Measurements from ENCODE around the gene SNU13. TPM values are rescaled to one million over a fixed set of nuclear protein-coding genes. Genes with fewer than 3 reads are reported as not detected.

The SNU13 gene
- polyA plus RNA-seq, 1 donor from 2014 or later: 192 TPM

GRCh38 chr22:41696703-41697102 lies 8.0 kb upstream of the SNU13 start:
- Histone ChIP-seq H3K27ac (ENCODE audit: low read length) (no peak overlapping the region), H2AFZ (ENCODE audit: low read depth, low read length) (no peak overlapping the region), H3K4me2 (ENCODE audit: low read length) (no peak overlapping the region), H3K36me3 (ENCODE audit: insufficient read depth, low read length) (no peaks in the 10 kb centered on the region), H3F3A (ENCODE audit: insufficient read depth, low read length, poor library complexity, severe bottlenecking) (no peaks in the 10 kb centered on the region), H3K4me3 (ENCODE audit: low read length) (no peak overlapping the region), H3K9me3 (ENCODE audit: low read length) (no peaks in the 10 kb centered on the region), H3K9me2 (ENCODE audit: insufficient read depth, low read length) (no peaks in the 10 kb centered on the region), H3K9ac (ENCODE audit: low read length) (peak overlapping the region; percentile 21), H3K79me2 (replicated peaks; ENCODE audit: insufficient read depth, low read length) (no peaks in the 10 kb centered on the region), H4K20me1 (ENCODE audit: insufficient read depth) (no peaks in the 10 kb centered on the region), H3K27me3 (ENCODE audit: insufficient read depth, low read depth, low read length) (no peaks in the 10 kb centered on the region)
- TF ChIP-seq CTCF (IDR thresholded peaks at IDR 0.05; ENCODE audit: poor library complexity, severe bottlenecking) (no peak), EZH2 (IDR thresholded peaks at IDR 0.05; ENCODE audit: borderline replicate concordance, insufficient read depth, low read length, poor library complexity, severe bottlenecking) (no peak)

GRCh38 chr22:41695211-41695610 lies 6.5 kb upstream of the SNU13 start:
- H3K9me2 ChIP-seq (ENCODE audit: insufficient read depth, low read length): no peaks in the 10 kb centered on the region
- no peak overlapping the region for H3K4me2 ChIP-seq (ENCODE audit: low read length)
- H3K9me3 ChIP-seq (ENCODE audit: low read length): no peaks in the 10 kb centered on the region
- no peaks in the 10 kb centered on the region for H3K27me3 ChIP-seq (ENCODE audit: insufficient read depth, low read depth, low read length)
- no peak for TF ChIP-seq TAF1 (IDR thresholded peaks at IDR 0.05; ENCODE audit: low read depth)
- no peak for TF ChIP-seq SMC3 (conservative IDR thresholded peaks at IDR 0.05; ENCODE audit: poor library complexity)
- TF ChIP-seq MXI1 (conservative IDR thresholded peaks at IDR 0.05; ENCODE audit: poor library complexity, severe bottlenecking): no peak
- no peak for TF ChIP-seq CTCF (IDR thresholded peaks at IDR 0.05; ENCODE audit: poor library complexity, severe bottlenecking)
- TF ChIP-seq EZH2 (IDR thresholded peaks at IDR 0.05; ENCODE audit: borderline replicate concordance, insufficient read depth, low read length, poor library complexity, severe bottlenecking): no peak
- no peak for TF ChIP-seq RAD21 (conservative IDR thresholded peaks at IDR 0.05)
- TF ChIP-seq REST (IDR thresholded peaks at IDR 0.05; ENCODE audit: borderline replicate concordance): no peak
- no peak for TF ChIP-seq EP300 (conservative IDR thresholded peaks at IDR 0.05; ENCODE audit: poor library complexity, severe bottlenecking)
- TF ChIP-seq POLR2AphosphoS5 (IDR thresholded peaks at IDR 0.05): no peak
- no peaks in the 10 kb centered on the region for H3K36me3 ChIP-seq (ENCODE audit: insufficient read depth, low read length)
- no peak overlapping the region for H3K27ac ChIP-seq (ENCODE audit: low read length)
- H3K9ac ChIP-seq (ENCODE audit: low read length): no peak overlapping the region
- no peaks in the 10 kb centered on the region for H4K20me1 ChIP-seq (ENCODE audit: insufficient read depth)
- H3F3A ChIP-seq (ENCODE audit: insufficient read depth, low read length, poor library complexity, severe bottlenecking): no peaks in the 10 kb centered on the region
- no peak overlapping the region for H2AFZ ChIP-seq (ENCODE audit: low read depth, low read length)
- H3K4me3 ChIP-seq (ENCODE audit: low read length): no peak overlapping the region
- H3K79me2 ChIP-seq (replicated peaks; ENCODE audit: insufficient read depth, low read length): no peaks in the 10 kb centered on the region

Measured in neural cell (in vitro differentiated cells).